PC-9 (cell line): Measurements from ENCODE around the gene TTLL8. TPM values are rescaled to one million over a fixed set of nuclear protein-coding genes. Genes with fewer than 3 reads are reported as not detected.
A peak's percentile ranks its signal among the peaks of the same experiment; 100 is the strongest.

Experiments
- BruUV-seq: library from RNA; stranded (reverse); fragments of 400-500 nt; replicated peaks from 2 replicates; lab custom pipeline; 2021; lab: Mats Ljungman, UMichigan
- CTCF ChIA-PET: fragments of 300-600 bp; sonication (Branson Sonifier 250); formaldehyde crosslinking; loops from one replicate; lab custom pipeline; 2022; ENCODE audit warnings: antibody characterized with exemption; lab: Charles Lee
- POLR2A ChIA-PET: fragments of 300-600 bp; sonication (Branson Sonifier 250); formaldehyde crosslinking; loops from one replicate; lab custom pipeline; 2022; ENCODE audit warnings: antibody characterized with exemption; ENCODE audit not compliant: unreplicated experiment; lab: Charles Lee
- DNase-seq, 2 experiments: peaks; one replicate each; pipeline versions ENCODE4 v3.0.0 to v3.0.0-alpha.2; 2015 to 2022; ENCODE audit warnings: mixed read lengths in 1 of 2
- H2AFZ ChIP-seq: fragments of 200-600 bp; sonication (generic); 2 replicates; pipeline ENCODE4 v1.8.1; 2017; ENCODE audit warnings: antibody characterized with exemption
- H3F3A ChIP-seq: fragments of 200-600 bp; sonication (generic); 2 replicates; pipeline ENCODE4 v1.8.1; 2017; ENCODE audit warnings: antibody characterized with exemption, mild to moderate bottlenecking, low read depth; ENCODE audit not compliant: insufficient read depth
- H3K27ac ChIP-seq: fragments of 200-600 bp; sonication (generic); 2 replicates; pipeline ENCODE4 v1.6.1; 2016; ENCODE audit warnings: mixed run types
- H3K27me3 ChIP-seq: fragments of 200-600 bp; sonication (generic); 2 replicates; pipeline ENCODE4 v1.6.1; 2016; ENCODE audit warnings: low read depth, mixed run types; ENCODE audit not compliant: insufficient read depth
- H3K36me3 ChIP-seq: fragments of 200-600 bp; sonication (generic); 2 replicates; pipeline ENCODE4 v1.6.1; 2016; ENCODE audit warnings: low read depth, mixed run types
- H3K4me1 ChIP-seq: fragments of 200-600 bp; sonication (generic); replicated peaks from 2 replicates; pipeline ENCODE4 v1.6.1; 2016; ENCODE audit warnings: mixed run types; ENCODE audit not compliant: insufficient read depth
- H3K4me2 ChIP-seq: fragments of 200-600 bp; sonication (generic); 2 replicates; pipeline ENCODE4 v1.6.1; 2017; ENCODE audit warnings: mixed run types
- H3K4me3 ChIP-seq: fragments of 200-600 bp; sonication (generic); 2 replicates; pipeline ENCODE4 v1.6.1; 2016; ENCODE audit warnings: mixed run types
- H3K79me2 ChIP-seq: fragments of 200-600 bp; sonication (generic); 2 replicates; pipeline ENCODE4 v1.6.1; 2017; ENCODE audit warnings: low read depth, mixed run types
- H3K9me2 ChIP-seq: fragments of 200-600 bp; sonication (generic); 2 replicates; pipeline ENCODE4 v1.8.1; 2017; ENCODE audit warnings: mild to moderate bottlenecking; ENCODE audit not compliant: insufficient read depth
- H3K9me3 ChIP-seq: fragments of 200-600 bp; sonication (generic); 2 replicates; pipeline ENCODE4 v1.8.1; 2016; ENCODE audit warnings: low read depth; ENCODE audit not compliant: insufficient read depth
- H4K20me1 ChIP-seq: fragments of 200-600 bp; sonication (generic); 2 replicates; pipeline ENCODE4 v1.8.1; 2017; ENCODE audit not compliant: insufficient read depth
- CTCF ChIP-seq: fragments of 200-600 bp; sonication (generic); conservative IDR thresholded peaks from 2 replicates; pipeline ENCODE4 v1.6.1; 2017; ENCODE audit warnings: mixed run types, antibody characterized with exemption, mild to moderate bottlenecking, moderate library complexity
- EZH2 ChIP-seq: fragments of 200-600 bp; sonication (generic); IDR thresholded peaks from 2 replicates; pipeline ENCODE4 v1.8.0; 2017; ENCODE audit warnings: antibody characterized with exemption, low read depth
- intact Hi-C: fragments of 100-400 bp; cut with micrococcal nuclease; formaldehyde crosslinking; loops from one replicate; pipeline ENCODE4 v1.10.0; 2022; ENCODE audit not compliant: unreplicated experiment
- total RNA-seq: library from RNA; stranded (reverse); gene quantifications from 2 replicates; pipeline ENCODE4 v1.2.3, GENCODE V29; 2021

TTLL8 gene
- total RNA-seq, 1 experiment from 2014 or later, result not detected

GRCh38 chr22:50030297-50031188 lies 27.6 kb downstream of the TTLL8 start:
- H3K4me1 ChIP-seq, result peaks cover 13% of the 10 kb centered on the region
- H3K4me2 ChIP-seq, result peak overlapping the region; percentile 49
- TF ChIP-seq CTCF (peak; percentile 94), EZH2 (no peak)
- H2AFZ ChIP-seq, result no peak overlapping the region
- H3K36me3 ChIP-seq, result no peaks in the 10 kb centered on the region
- no peaks in the 10 kb centered on the region for H3K9me2 ChIP-seq
- H3F3A ChIP-seq, result peaks cover 10% of the 10 kb centered on the region; the same call in 1 of the 2 replicates
- no peaks in the 10 kb centered on the region for H3K9me3 ChIP-seq
- H3K27ac ChIP-seq, result no peak overlapping the region
- peaks cover 58% of the 10 kb centered on the region for H3K27me3 ChIP-seq
- no TSS peak for BruUV-seq
- H4K20me1 ChIP-seq, result 0 out of 2 replicates have a peak, but pooled peaks cover 4% of the 10 kb centered on the region
- ChIA-PET CTCF (interaction anchor here (0.6 to 1.0 kb wide), 9 partner anchors 35 to 263 kb away, joined by 3 to 15 read pairs (median 5); no protein-coding TSS in a partner anchor), POLR2A (interaction anchor here (0.6 kb wide), 1 partner anchor 36 kb away, joined by 4 read pairs; no protein-coding TSS in a partner anchor)
- no peaks in the 10 kb centered on the region for H3K79me2 ChIP-seq
- intact Hi-C loops, result loop anchor here (1.0 to 10.0 kb wide), 4 partner anchors 38 to 263 kb away; no protein-coding TSS in a partner anchor
- peak; percentile 70 to 84 for DNase-seq
- H3K4me3 ChIP-seq, result no peak overlapping the region

- Histone ChIP-seq H3K79me2 (no peaks in the 10 kb centered on the region), H3K4me3 (no peak overlapping the region), H2AFZ (no peak overlapping the region), H3K36me3 (no peaks in the 10 kb centered on the region), H3K9me3 (no peaks in the 10 kb centered on the region), H3F3A (peaks cover 10% of the 10 kb centered on the region; the same call in 1 of the 2 replicates), H3K4me2 (peak overlapping the region; percentile 24), H3K27me3 (peaks cover 58% of the 10 kb centered on the region), H3K9me2 (no peaks in the 10 kb centered on the region), H3K4me1 (peaks cover 13% of the 10 kb centered on the region), H4K20me1 (peaks cover 4% of the 10 kb centered on the region; the same call in 1 of the 2 replicates), H3K27ac (no peak overlapping the region)
- ChIA-PET CTCF (interaction anchor here (0.6 to 1.1 kb wide), 7 partner anchors 15 to 97 kb away, joined by 3 to 14 read pairs (median 7); partner anchors contain the start of gene IL17REL), POLR2A (interaction anchor here (0.7 kb wide), 1 partner anchor 32 kb away, joined by 31 read pairs; no protein-coding TSS in a partner anchor)
- no peak for TF ChIP-seq CTCF
- no peak for TF ChIP-seq EZH2
- DNase-seq, result peak; percentile 80 to 86
- BruUV-seq, result no TSS peak
- intact Hi-C loops, result loop anchor here (2.0 kb wide), 1 partner anchor 65 kb away; no protein-coding TSS in a partner anchor
Observed at GRCh38 chr22:50027639-50028537, 30.2 kb downstream of the TTLL8 start.

- intact Hi-C loops, result no loop called here
- ChIA-PET POLR2A (no interaction called here), CTCF (no interaction called here)
- H3K4me1 ChIP-seq, result peaks cover 13% of the 10 kb centered on the region
- no peak overlapping the region for H3K4me2 ChIP-seq
- peaks cover 4% of the 10 kb centered on the region; the same call in 1 of the 2 replicates for H4K20me1 ChIP-seq
- no peaks in the 10 kb centered on the region for H3K79me2 ChIP-seq
- H3K9me3 ChIP-seq, result no peaks in the 10 kb centered on the region
- no peak overlapping the region for H2AFZ ChIP-seq
- no peak overlapping the region for H3K4me3 ChIP-seq
- no peaks in the 10 kb centered on the region for H3K36me3 ChIP-seq
- no TSS peak for BruUV-seq
- no peaks in the 10 kb centered on the region for H3K9me2 ChIP-seq
- TF ChIP-seq CTCF (no peak), EZH2 (no peak)
- peaks cover 47% of the 10 kb centered on the region for H3K27me3 ChIP-seq
- H3F3A ChIP-seq, result peaks cover 10% of the 10 kb centered on the region; the same call in 1 of the 2 replicates
- DNase-seq, result no peak
- H3K27ac ChIP-seq, result no peak overlapping the region
Observed at GRCh38 chr22:50025993-50026392, 32.1 kb downstream of the TTLL8 start.
